Measurements from ENCODE around the gene IFT57.

DNA sequence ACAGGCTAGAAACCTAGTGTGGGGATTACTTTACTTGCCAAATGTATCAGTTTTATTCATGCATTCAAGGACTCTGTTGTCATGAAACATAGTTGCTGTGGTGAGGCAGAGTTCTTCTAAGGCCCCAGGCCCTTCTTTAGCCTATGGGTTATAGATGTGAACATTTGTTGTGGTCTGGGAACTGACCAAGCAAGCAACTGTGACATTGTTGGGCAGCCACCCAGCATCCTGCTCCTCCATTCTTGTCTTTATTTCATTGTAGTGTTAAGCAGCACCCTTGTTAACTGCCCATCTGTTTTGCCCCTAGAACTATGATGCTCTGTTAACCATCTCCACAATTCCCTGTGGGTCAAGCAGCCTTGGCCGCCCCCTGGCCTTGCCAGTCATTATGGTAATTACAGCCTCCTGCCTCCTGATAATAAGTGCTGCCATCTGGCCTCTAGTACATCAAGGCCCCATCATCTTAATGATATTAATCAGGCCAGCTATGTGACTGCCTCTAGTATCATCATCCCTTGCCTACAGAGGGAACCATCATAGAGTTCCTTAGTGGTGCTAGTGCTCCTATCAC, 12.2 kb upstream of the IFT57 start:
- TF ChIP-seq, protein P1, sequence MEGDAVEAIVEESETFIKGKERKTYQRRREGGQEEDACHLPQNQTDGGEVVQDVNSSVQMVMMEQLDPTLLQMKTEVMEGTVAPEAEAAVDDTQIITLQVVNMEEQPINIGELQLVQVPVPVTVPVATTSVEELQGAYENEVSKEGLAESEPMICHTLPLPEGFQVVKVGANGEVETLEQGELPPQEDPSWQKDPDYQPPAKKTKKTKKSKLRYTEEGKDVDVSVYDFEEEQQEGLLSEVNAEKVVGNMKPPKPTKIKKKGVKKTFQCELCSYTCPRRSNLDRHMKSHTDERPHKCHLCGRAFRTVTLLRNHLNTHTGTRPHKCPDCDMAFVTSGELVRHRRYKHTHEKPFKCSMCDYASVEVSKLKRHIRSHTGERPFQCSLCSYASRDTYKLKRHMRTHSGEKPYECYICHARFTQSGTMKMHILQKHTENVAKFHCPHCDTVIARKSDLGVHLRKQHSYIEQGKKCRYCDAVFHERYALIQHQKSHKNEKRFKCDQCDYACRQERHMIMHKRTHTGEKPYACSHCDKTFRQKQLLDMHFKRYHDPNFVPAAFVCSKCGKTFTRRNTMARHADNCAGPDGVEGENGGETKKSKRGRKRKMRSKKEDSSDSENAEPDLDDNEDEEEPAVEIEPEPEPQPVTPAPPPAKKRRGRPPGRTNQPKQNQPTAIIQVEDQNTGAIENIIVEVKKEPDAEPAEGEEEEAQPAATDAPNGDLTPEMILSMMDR (IDR thresholded peaks at IDR 0.05; ENCODE audit: low read length): no peak
- TF ChIP-seq EZH2phosphoT487 (IDR thresholded peaks at IDR 0.05; ENCODE audit: low read length): no peak
- TF ChIP-seq EZH2 (optimal IDR thresholded peaks at IDR 0.05; ENCODE audit: low read depth, low read length): no peak
